Thyroid gland (tissue), 4 donors: Measurements from ENCODE around the gene LENG9. TPM values are rescaled to one million over a fixed set of nuclear protein-coding genes. Genes with fewer than 3 reads are reported as not detected.

Experiments
- DNase-seq, 2 donors: peaks; one replicate each; pipeline ENCODE4 v3.0.0-alpha.2; 2019
- H3K27ac ChIP-seq, 3 donors: fragments of 200-600 bp; sonication (generic); 1 replicate in 2 of 3; 2 replicates in 1 of 3; pipeline ENCODE4 v1.5.1; 2016 to 2019; ENCODE audit warnings: mild to moderate bottlenecking in 1 of 3, moderate library complexity in 1 of 3
- H3K27me3 ChIP-seq: fragments of 200-600 bp; sonication (generic); one replicate; pipeline ENCODE4 v1.5.1; 2019
- H3K36me3 ChIP-seq, 2 donors: fragments of 200-600 bp; sonication (generic); one replicate each; pipeline ENCODE4 v1.5.1; 2016 to 2019
- H3K4me1 ChIP-seq, 2 donors: fragments of 200-600 bp; sonication (generic); one replicate each; pipeline ENCODE4 v1.5.1; 2017 to 2019
- H3K4me3 ChIP-seq, 3 donors: fragments of 200-600 bp; sonication (generic); replicated peaks in 1 of 3; 1 replicate in 2 of 3; 2 replicates in 1 of 3; pipeline ENCODE4 v1.5.1; 2016; ENCODE audit warnings: mild to moderate bottlenecking in 1 of 3
- H3K9me3 ChIP-seq: fragments of 200-600 bp; sonication (generic); one replicate; pipeline ENCODE4 v1.5.1; 2017
- POLR2A ChIP-seq, 2 donors: fragments of 450-650 bp; IDR thresholded peaks; one replicate each; pipeline ENCODE4 v1.6.1; 2017; ENCODE audit warnings: antibody characterized with exemption in 2 of 2, mild to moderate bottlenecking in 2 of 2, moderate library complexity in 1 of 2
- WGBS, 2 donors: methylation state at CpG; one replicate each; pipeline ENCODE4 v1.1.5; 2017; 5-methylcytosine and 5-hydroxymethylcytosine counted together
- intact Hi-C: fragments of 100-400 bp; cut with DNase I; formaldehyde crosslinking; loops from one replicate; pipeline ENCODE4 v1.15.1; 2023
- total RNA-seq, 4 donors: library from RNA; depleted of rRNA; stranded (reverse); fragments of >200 nt; gene quantifications; one replicate each; pipeline ENCODE4 v1.2.3, GENCODE V29; 2016
- TF ChIP-seq, protein P1 (sequence below), 6 experiments: fragments of 200-600 bp in 3 of 6; fragments of 450-650 bp in 3 of 6; sonication (generic) in 3 of 6; IDR thresholded peaks; one replicate each; pipeline ENCODE4 v1.5.1; 2016 to 2019; ENCODE audit warnings: antibody characterized with exemption in 6 of 6, mild to moderate bottlenecking in 2 of 6, inconsistent platforms in 1 of 6, moderate library complexity in 1 of 6

LENG9 gene
- total RNA-seq, 4 donors from 2014 or later, result 1.3 to 4.6 (median 3.2) TPM

DNA sequence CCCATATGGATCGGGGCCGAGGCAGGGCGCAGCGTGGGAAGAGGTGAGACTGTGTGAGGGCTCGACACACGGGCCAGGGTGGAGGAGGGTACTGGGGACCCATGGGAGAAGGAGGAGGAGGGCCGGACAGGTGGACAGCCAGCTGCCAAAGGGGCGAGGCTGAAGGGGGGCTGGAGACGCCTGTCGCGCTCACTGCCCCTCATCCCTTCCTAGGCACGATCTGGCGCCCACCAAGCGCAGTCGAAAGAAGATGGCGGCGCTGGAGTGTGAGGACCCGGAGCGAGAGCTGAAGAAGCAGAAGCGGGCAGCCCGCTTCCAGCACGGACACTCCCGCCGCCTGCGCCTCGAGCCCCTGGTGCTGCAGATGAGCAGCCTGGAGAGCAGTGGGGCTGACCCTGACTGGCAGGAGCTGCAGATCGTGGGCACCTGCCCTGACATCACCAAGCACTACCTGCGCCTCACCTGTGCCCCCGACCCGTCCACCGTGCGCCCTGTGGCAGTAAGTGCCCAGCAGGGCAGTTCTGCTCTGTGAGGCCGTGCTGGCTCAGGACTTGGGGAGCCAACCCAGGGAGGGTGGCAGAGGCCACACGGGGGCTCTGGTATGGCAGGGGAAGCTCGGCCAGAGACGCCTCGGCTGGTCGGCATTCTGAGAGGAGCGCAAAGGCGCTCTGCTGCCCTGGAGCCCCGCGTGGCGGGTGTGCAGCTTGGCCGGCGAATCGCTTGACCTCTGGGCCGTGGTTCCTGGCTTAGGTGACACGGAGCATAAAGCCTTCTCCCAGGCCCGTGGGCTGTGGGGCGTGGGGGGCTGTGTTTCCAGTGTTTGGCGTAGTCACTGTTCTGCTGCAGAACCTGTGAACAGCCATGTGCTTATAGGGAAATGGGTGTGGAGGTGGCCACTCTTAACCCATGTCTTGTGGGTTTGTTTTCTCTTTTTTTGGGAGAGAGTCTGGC, 6.9 kb downstream of the LENG9 start:
- no peaks in the 10 kb centered on the region for H3K27me3 ChIP-seq
- TF ChIP-seq, protein P1, sequence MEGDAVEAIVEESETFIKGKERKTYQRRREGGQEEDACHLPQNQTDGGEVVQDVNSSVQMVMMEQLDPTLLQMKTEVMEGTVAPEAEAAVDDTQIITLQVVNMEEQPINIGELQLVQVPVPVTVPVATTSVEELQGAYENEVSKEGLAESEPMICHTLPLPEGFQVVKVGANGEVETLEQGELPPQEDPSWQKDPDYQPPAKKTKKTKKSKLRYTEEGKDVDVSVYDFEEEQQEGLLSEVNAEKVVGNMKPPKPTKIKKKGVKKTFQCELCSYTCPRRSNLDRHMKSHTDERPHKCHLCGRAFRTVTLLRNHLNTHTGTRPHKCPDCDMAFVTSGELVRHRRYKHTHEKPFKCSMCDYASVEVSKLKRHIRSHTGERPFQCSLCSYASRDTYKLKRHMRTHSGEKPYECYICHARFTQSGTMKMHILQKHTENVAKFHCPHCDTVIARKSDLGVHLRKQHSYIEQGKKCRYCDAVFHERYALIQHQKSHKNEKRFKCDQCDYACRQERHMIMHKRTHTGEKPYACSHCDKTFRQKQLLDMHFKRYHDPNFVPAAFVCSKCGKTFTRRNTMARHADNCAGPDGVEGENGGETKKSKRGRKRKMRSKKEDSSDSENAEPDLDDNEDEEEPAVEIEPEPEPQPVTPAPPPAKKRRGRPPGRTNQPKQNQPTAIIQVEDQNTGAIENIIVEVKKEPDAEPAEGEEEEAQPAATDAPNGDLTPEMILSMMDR (IDR thresholded peaks at IDR 0.05), result no peak
- no peak for TF ChIP-seq POLR2A (IDR thresholded peaks at IDR 0.05)
- no peaks in the 10 kb centered on the region for H3K9me3 ChIP-seq
- H3K4me3 ChIP-seq, result no peak overlapping the region
- intact Hi-C loops, result no loop called here
- H3K4me1 ChIP-seq, result peaks cover 7 to 10% of the 10 kb centered on the region in 2 donors
- no peak for DNase-seq
- peaks cover 96 to 99% of the 10 kb centered on the region in 2 donors for H3K36me3 ChIP-seq
- WGBS, 2 donors, result 94 to 95% methylated on average over 41 to 51 of the region's 51 CpGs
- H3K27ac ChIP-seq, result no peak overlapping the region

DNA sequence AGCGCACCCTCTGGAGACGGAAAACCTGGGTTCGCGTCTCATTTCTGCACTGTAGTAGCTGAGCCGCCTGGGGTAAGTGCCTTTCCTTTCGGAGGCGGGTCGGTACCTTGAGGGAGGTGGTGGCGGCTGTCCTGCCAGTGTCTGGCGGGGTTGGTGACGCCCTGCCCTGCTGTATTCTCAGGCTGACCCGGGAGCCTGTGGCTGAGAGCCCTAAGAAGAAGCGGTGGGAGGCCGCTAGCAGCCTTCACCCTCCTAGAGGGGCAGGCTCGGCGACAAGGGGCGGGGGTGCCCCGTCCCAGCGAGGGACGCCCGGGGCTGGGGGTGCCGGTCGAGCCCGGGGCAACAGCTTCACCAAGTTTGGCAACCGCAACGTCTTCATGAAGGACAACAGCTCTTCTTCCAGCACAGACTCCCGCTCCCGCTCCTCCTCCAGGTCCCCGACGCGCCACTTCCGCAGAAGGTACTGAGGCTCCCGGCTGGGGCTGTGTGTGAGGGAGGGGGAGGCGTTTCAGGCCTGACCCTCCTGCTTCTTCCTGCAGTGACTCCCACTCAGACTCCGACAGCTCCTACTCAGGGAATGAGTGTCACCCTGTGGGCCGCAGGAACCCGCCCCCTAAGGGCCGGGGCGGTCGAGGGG, 7.7 kb downstream of the LENG9 start:
- peaks cover 92 to 95% of the 10 kb centered on the region in 2 donors for H3K36me3 ChIP-seq
- peaks cover 6 to 11% of the 10 kb centered on the region in 2 donors for H3K4me1 ChIP-seq
- H3K27me3 ChIP-seq, result no peaks in the 10 kb centered on the region
- intact Hi-C loops, result no loop called here
- DNase-seq, result no peak
- 94 to 96% methylated on average over 20 to 36 of the region's 40 CpGs for WGBS, 2 donors
- H3K9me3 ChIP-seq, result no peaks in the 10 kb centered on the region
- no peak overlapping the region for H3K4me3 ChIP-seq
- no peak overlapping the region for H3K27ac ChIP-seq
- no peak for TF ChIP-seq POLR2A (IDR thresholded peaks at IDR 0.05)
- TF ChIP-seq, protein P1 (IDR thresholded peaks at IDR 0.05), result no peak

DNA sequence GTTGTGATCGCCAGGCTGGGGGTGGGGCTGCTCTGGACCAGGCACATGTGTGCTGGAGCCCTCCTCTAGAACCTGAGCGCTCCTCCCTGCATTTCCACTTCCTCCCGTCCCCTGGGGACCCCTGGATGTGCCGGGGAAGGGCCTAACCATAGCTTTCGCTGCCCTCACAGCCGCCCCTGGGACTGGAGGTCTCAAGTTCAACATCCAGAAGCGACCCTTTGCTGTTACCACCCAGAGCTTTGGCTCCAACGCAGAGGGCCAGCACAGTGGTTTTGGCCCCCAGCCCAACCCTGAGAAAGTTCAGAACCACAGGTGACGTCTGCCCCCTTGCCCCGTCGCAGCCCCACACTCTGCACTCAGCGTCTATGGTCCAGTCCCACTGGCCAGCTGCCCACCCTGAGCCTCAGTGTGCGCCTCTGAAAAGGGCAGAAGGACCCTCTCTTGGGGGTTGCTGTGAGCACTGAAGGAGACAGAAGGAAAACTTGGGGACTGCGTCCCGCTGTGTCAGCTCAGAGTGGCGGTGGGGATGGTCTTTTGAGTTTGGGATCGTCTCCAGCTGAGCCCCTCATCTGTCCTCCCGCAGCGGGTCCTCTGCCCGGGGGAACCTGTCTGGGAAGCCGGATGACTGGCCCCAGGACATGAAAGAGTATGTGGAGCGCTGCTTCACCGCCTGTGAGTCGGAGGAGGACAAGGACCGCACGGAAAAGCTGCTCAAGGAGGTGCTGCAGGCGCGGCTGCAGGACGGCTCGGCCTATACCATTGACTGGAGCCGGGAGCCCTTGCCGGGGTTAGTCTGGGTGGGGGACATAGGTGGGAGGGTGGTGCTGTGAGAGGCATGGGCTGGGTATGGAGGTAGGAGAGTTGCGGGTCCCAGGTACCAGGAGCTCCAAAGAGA, 8.6 kb downstream of the LENG9 start:
- 91 to 94% methylated on average over 24 to 32 of the region's 33 CpGs for WGBS, 2 donors
- TF ChIP-seq, protein P1 (IDR thresholded peaks at IDR 0.05), result no peak
- TF ChIP-seq POLR2A (IDR thresholded peaks at IDR 0.05), result no peak
- no peak for DNase-seq
- H3K4me3 ChIP-seq, result no peak overlapping the region
- H3K27me3 ChIP-seq, result no peaks in the 10 kb centered on the region
- H3K4me1 ChIP-seq, result peaks cover 12 to 17% of the 10 kb centered on the region in 2 donors
- peaks cover 83 to 87% of the 10 kb centered on the region in 2 donors for H3K36me3 ChIP-seq
- no peak overlapping the region for H3K27ac ChIP-seq
- intact Hi-C loops, result no loop called here
- no peaks in the 10 kb centered on the region for H3K9me3 ChIP-seq

DNA sequence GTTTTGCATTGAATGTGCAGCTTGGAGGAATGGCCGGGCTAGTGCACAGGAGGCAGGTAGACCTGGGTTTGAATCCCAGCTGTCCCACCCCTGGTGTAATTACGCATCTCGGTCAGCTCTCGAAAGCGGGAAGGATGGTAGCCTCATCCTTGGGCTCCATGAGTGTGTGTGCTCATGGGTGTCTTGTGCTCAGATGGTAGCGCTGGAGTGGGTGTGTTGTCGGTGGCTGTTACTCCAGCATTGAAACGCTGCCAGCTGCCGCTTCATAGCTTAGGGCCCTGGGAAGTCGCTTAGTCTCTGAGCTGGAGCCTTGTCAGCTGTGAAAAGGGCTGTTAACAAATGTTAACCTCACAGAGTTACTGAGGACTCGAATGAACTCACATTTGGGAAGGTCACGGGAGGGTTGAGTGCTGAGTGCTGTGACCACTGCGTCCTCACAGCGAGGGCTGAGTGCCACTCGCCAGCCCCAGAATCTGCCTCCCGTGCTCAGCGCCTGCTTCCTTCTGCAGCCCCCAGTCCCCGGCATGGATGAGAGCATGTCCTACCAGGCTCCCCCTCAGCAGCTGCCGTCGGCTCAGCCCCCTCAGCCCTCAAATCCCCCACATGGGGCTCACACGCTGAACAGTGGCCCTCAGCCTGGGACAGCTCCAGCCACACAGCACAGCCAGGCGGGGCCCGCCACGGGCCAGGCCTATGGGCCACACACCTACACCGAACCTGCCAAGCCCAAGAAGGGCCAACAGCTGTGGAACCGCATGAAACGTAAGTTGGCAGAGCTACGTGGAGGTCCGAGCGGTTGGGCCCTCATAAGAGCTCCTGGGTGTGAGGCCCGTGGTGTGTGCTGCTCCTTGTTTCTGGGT, 9.4 kb downstream of the LENG9 start:
- 91 to 94% methylated on average over 17 to 28 of the region's 31 CpGs for WGBS, 2 donors
- intact Hi-C loops, result no loop called here
- Histone ChIP-seq H3K36me3 (peaks cover 74 to 79% of the 10 kb centered on the region in 2 donors), H3K27me3 (no peaks in the 10 kb centered on the region), H3K9me3 (no peaks in the 10 kb centered on the region), H3K27ac (no peak overlapping the region), H3K4me1 (peaks cover 15 to 18% of the 10 kb centered on the region in 2 donors), H3K4me3 (no peak overlapping the region)
- DNase-seq, result no peak
- TF ChIP-seq POLR2A (IDR thresholded peaks at IDR 0.05), result no peak
- TF ChIP-seq, protein P1 (IDR thresholded peaks at IDR 0.05), result no peak
